Cardiac muscle cell (in vitro differentiated cells and primary cell): Measurements from ENCODE around the gene MSX1. TPM values are rescaled to one million over a fixed set of nuclear protein-coding genes. Genes with fewer than 3 reads are reported as not detected.

Experiments used
- DNase-seq, 2 donors: peaks; one replicate each; pipeline versions ENCODE4 v3.0.0 to v3.0.0-alpha.2; 2010 to 2017; ENCODE audit warnings: low read depth in 1 of 2, low spot score in 1 of 2
- H3K27ac ChIP-seq: fragments of 200-600 bp; sonication (generic); 2 replicates; pipeline ENCODE4 v1.5.1; 2016
- H3K27me3 ChIP-seq: fragments of 200-600 bp; sonication (generic); 2 replicates; pipeline ENCODE4 v1.6.0; 2016; ENCODE audit warnings: control low read depth
- H3K36me3 ChIP-seq: fragments of 200-600 bp; sonication (generic); 2 replicates; pipeline ENCODE4 v1.5.1; 2016; ENCODE audit warnings: control low read depth
- H3K4me1 ChIP-seq: fragments of 200-600 bp; sonication (generic); 2 replicates; pipeline ENCODE4 v1.8.1; 2017; ENCODE audit warnings: low read depth, mild to moderate bottlenecking, mixed run types
- H3K4me3 ChIP-seq: fragments of 200-600 bp; sonication (generic); 2 replicates; pipeline ENCODE4 v1.5.1; 2016; ENCODE audit warnings: mild to moderate bottlenecking
- H3K9me3 ChIP-seq: fragments of 200-600 bp; sonication (generic); 2 replicates; pipeline ENCODE4 v1.5.1; 2017; ENCODE audit warnings: low read depth, mild to moderate bottlenecking, control low read depth
- polyA plus RNA-seq: library from polyadenylated mRNA; unstranded; fragments of >200 nt; fragmentation: Nextera tagmentation; extraction: Ambion mirVana; gene quantifications from 2 replicates; pipeline ENCODE4 v1.2.1, GENCODE V29; 2016
- total RNA-seq: library from RNA; depleted of rRNA; stranded (reverse); fragments of >200 nt; gene quantifications from 2 replicates; pipeline ENCODE4 v1.2.3, GENCODE V29; 2016
- TF ChIP-seq, protein P1 (sequence below): IDR thresholded peaks from 2 replicates; pipeline ENCODE4 v1.5.1; 2012; ENCODE audit warnings: low read depth, mild to moderate bottlenecking, low read length

MSX1 gene
- total and polyA plus RNA-seq, 2 experiments from 2014 or later: 15.6 to 27.5 TPM

DNA sequence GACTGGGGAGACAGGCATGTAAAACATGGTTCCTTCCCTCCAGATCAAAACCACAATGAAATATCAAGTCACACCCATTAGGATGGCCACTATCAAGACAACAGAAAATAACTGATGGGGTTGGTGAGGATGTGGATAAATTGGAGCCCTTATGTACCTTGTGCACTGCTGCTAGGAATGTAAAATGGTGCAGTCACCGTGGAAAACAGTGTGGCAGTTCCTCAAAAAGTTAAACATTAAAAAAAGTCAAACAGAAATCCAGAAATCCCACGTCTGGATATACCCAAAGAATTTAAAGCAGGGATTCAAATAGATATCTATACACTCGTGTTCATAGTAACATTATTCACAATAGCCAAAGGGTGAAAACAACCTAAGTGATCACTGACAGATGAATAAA lies 35.2 kb upstream of the MSX1 start:
- H3K27ac ChIP-seq: no peak overlapping the region
- H3K4me3 ChIP-seq: no peak overlapping the region

DNA sequence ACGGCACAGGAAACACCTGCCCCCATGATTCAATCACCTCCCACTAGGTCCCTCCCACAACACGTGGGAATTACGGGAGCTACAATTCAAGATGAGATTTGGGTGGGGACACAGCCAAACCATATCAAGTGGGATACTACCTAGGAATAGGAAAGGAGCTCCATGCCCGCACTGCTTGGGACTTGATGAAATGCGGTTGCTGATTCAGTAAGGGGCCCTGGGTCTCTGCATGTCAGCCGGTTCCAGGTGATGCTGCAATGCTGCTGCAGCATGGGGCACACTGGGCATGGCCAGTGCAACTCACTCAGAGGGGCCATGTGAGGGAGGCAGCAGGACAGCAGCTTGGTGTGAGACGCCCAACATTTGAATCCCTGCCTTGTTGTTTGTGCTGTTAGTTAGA lies 34.0 kb upstream of the MSX1 start:
- Histone ChIP-seq H3K4me1 (no peaks in the 10 kb centered on the region), H3K27ac (no peak overlapping the region), H3K27me3 (no peaks in the 10 kb centered on the region), H3K36me3 (no peaks in the 10 kb centered on the region), H3K9me3 (no peaks in the 10 kb centered on the region), H3K4me3 (no peak overlapping the region)
- DNase-seq: no peak
- TF ChIP-seq, protein P1, sequence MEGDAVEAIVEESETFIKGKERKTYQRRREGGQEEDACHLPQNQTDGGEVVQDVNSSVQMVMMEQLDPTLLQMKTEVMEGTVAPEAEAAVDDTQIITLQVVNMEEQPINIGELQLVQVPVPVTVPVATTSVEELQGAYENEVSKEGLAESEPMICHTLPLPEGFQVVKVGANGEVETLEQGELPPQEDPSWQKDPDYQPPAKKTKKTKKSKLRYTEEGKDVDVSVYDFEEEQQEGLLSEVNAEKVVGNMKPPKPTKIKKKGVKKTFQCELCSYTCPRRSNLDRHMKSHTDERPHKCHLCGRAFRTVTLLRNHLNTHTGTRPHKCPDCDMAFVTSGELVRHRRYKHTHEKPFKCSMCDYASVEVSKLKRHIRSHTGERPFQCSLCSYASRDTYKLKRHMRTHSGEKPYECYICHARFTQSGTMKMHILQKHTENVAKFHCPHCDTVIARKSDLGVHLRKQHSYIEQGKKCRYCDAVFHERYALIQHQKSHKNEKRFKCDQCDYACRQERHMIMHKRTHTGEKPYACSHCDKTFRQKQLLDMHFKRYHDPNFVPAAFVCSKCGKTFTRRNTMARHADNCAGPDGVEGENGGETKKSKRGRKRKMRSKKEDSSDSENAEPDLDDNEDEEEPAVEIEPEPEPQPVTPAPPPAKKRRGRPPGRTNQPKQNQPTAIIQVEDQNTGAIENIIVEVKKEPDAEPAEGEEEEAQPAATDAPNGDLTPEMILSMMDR: no peak

More for the DNA sequence above, 35.2 kb upstream of the MSX1 start:
- Histone ChIP-seq H3K27me3 (no peaks in the 10 kb centered on the region), H3K4me1 (no peaks in the 10 kb centered on the region), H3K36me3 (no peaks in the 10 kb centered on the region), H3K9me3 (no peaks in the 10 kb centered on the region)
- DNase-seq: no peak
- TF ChIP-seq, protein P1: no peak

DNA sequence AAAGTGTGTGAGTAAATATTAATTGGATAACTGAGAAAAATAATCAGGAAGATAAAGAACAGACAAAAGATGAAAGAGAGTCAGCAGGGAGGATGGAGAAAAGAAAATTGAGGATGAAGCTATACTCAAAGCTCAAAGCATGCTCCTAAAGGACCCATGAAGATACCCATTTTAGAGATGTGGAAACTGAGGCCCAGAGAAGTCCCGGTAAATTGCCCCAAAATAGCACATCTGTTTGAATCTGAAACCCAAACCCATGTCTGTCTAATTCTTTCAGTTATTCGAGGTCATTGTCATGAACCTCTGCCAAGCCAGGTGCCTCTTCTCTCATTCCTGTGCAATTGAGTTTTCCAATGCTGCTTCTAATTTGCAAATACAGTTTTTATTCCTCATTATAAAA lies 29.6 kb upstream of the MSX1 start:
- no peaks in the 10 kb centered on the region for H3K9me3 ChIP-seq
- no peaks in the 10 kb centered on the region for H3K36me3 ChIP-seq
- no peak overlapping the region for H3K27ac ChIP-seq
- TF ChIP-seq, protein P1: no peak
- H3K27me3 ChIP-seq: no peaks in the 10 kb centered on the region
- H3K4me1 ChIP-seq: no peaks in the 10 kb centered on the region
- no peak for DNase-seq
- no peak overlapping the region for H3K4me3 ChIP-seq

DNA sequence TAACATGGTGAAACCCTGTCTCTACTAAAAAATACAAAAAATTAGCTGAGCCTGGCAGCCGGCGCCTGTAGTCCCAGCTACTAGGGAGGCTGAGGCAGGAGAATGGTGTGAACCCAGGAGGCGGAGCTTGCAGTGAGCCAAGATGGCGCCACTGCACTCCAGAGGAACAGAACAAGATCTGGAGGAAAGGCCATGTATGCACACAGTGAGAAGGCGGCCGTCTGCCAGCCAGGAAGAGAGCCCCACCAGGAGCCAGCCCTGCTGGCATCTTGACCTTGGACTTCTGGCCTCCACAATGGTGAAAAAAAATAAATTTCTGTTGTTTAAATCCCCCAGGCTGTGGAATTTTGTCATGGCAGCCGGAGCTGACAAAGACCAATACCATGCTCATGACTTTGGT lies 28.2 kb upstream of the MSX1 start:
- H3K4me3 ChIP-seq: no peak overlapping the region
- no peaks in the 10 kb centered on the region for H3K4me1 ChIP-seq
- TF ChIP-seq, protein P1: no peak
- DNase-seq: no peak
- no peaks in the 10 kb centered on the region for H3K9me3 ChIP-seq
- no peak overlapping the region for H3K27ac ChIP-seq
- no peaks in the 10 kb centered on the region for H3K27me3 ChIP-seq
- H3K36me3 ChIP-seq: no peaks in the 10 kb centered on the region

DNA sequence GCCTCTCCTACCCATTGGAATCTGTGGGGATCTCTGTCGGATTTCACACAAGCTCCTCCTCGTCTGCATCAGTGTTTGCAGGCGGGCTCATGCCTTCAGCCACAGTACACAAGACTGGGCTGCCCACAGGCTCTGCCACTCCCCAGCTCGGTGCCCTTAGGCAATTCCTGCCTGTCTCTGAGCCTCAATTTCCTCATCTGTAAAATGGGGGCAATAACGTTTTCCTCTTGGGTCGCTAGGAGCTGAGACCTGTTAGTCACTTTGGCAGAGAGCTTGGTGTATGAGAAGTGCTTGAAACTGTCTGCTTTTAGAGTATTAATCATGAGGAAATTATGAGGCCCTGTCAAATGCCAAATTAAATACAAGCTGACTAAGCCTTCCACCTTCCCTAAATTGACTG lies 27.6 kb upstream of the MSX1 start:
- H3K4me1 ChIP-seq: no peaks in the 10 kb centered on the region
- TF ChIP-seq, protein P1: no peak
- H3K27me3 ChIP-seq: no peaks in the 10 kb centered on the region
- H3K36me3 ChIP-seq: no peaks in the 10 kb centered on the region
- no peaks in the 10 kb centered on the region for H3K9me3 ChIP-seq
- H3K27ac ChIP-seq: no peak overlapping the region
- DNase-seq: no peak
- no peak overlapping the region for H3K4me3 ChIP-seq

DNA sequence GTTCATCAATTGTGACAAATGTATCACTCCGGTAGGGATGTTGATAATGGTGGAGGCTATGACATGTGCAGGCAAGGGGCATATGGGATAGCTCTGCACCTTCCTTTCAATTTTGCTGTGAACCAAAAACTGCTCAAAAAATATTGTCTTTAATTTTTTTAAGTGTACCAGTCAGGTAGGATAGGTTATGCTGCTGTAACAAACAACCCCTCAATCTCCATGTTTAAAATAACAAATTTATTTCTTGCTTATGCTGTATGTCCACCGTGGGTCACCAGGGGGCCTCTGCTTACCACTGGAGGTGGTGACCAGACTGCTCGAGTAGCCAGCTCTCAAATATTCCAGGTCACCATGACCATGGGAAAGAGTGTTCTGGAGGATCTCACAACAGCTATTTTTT lies 23.4 kb upstream of the MSX1 start:
- Histone ChIP-seq H3K4me3 (no peak overlapping the region), H3K9me3 (no peaks in the 10 kb centered on the region), H3K36me3 (no peaks in the 10 kb centered on the region), H3K27ac (no peak overlapping the region), H3K4me1 (no peaks in the 10 kb centered on the region), H3K27me3 (no peaks in the 10 kb centered on the region)
- TF ChIP-seq, protein P1: no peak
- DNase-seq: no peak
